Measurements from ENCODE around the gene RXRA. TPM values are rescaled to one million over a fixed set of nuclear protein-coding genes. Genes with fewer than 3 reads are reported as not detected.

The RXRA gene
- total RNA-seq, 1 experiment from 2014 or later = 39.1 TPM

GRCh38 chr9:134363450-134363849, 37.2 kb downstream of the RXRA start:
- no peak overlapping the region for H3K4me3 ChIP-seq
- no peaks in the 10 kb centered on the region for H3K27me3 ChIP-seq
- no peak for DNase-seq
- peaks cover 26% of the 10 kb centered on the region for H3K4me1 ChIP-seq
- no peaks in the 10 kb centered on the region for H3K36me3 ChIP-seq
- H3K9me3 ChIP-seq (replicated peaks) = no peaks in the 10 kb centered on the region
- H3K27ac ChIP-seq = no peak overlapping the region

GRCh38 chr9:134364391-134365114, 38.3 kb downstream of the RXRA start:
- H3K27ac ChIP-seq = no peak overlapping the region
- DNase-seq = no peak
- peaks cover 28% of the 10 kb centered on the region for H3K4me1 ChIP-seq
- H3K27me3 ChIP-seq = no peaks in the 10 kb centered on the region
- H3K4me3 ChIP-seq = no peak overlapping the region
- no peaks in the 10 kb centered on the region for H3K9me3 ChIP-seq (replicated peaks)
- no peaks in the 10 kb centered on the region for H3K36me3 ChIP-seq

GRCh38 chr9:134365115-134365596, 38.9 kb downstream of the RXRA start:
- Histone ChIP-seq H3K27ac (no peak overlapping the region), H3K9me3 (replicated peaks) (no peaks in the 10 kb centered on the region), H3K36me3 (no peaks in the 10 kb centered on the region), H3K4me1 (peaks cover 28% of the 10 kb centered on the region), H3K4me3 (no peak overlapping the region), H3K27me3 (no peaks in the 10 kb centered on the region)
- no peak for DNase-seq

GRCh38 chr9:134365791-134366222, 39.6 kb downstream of the RXRA start:
- peak; percentile 57 to 62 for DNase-seq
- H3K4me3 ChIP-seq = no peak overlapping the region

GRCh38 chr9:134366223-134367031, 40.2 kb downstream of the RXRA start:
- Histone ChIP-seq H3K4me3 (no peak overlapping the region), H3K36me3 (no peaks in the 10 kb centered on the region), H3K27ac (no peak overlapping the region), H3K4me1 (peaks cover 28% of the 10 kb centered on the region), H3K27me3 (no peaks in the 10 kb centered on the region), H3K9me3 (replicated peaks) (no peaks in the 10 kb centered on the region)
- DNase-seq = no peak

More at GRCh38 chr9:134365791-134366222, 39.6 kb downstream of the RXRA start:
- H3K27ac ChIP-seq = no peak overlapping the region
- H3K27me3 ChIP-seq = no peaks in the 10 kb centered on the region
- H3K9me3 ChIP-seq (replicated peaks) = no peaks in the 10 kb centered on the region
- H3K4me1 ChIP-seq = peaks cover 28% of the 10 kb centered on the region
- no peaks in the 10 kb centered on the region for H3K36me3 ChIP-seq

- H3K36me3 ChIP-seq = no peaks in the 10 kb centered on the region
Measured at GRCh38 chr9:134367061-134367460, 40.8 kb downstream of the RXRA start.

GRCh38 chr9:134367791-134368490, 41.7 kb downstream of the RXRA start:
- peak; percentile 77 to 78 for DNase-seq
- H3K9me3 ChIP-seq (replicated peaks) = no peaks in the 10 kb centered on the region
- H3K27ac ChIP-seq = no peak overlapping the region; the same call in 1 of the 2 replicates
- H3K36me3 ChIP-seq = no peaks in the 10 kb centered on the region
- peaks cover 28% of the 10 kb centered on the region for H3K4me1 ChIP-seq
- H3K4me3 ChIP-seq = no peak overlapping the region
- H3K27me3 ChIP-seq = no peaks in the 10 kb centered on the region

More at GRCh38 chr9:134367061-134367460, 40.8 kb downstream of the RXRA start:
- Histone ChIP-seq H3K4me1 (peaks cover 28% of the 10 kb centered on the region), H3K4me3 (no peak overlapping the region), H3K27ac (no peak overlapping the region), H3K9me3 (replicated peaks) (no peaks in the 10 kb centered on the region), H3K27me3 (no peaks in the 10 kb centered on the region)
- no peak for DNase-seq

- Histone ChIP-seq H3K4me1 (peaks cover 28% of the 10 kb centered on the region), H3K27ac (no peak overlapping the region; the same call in 1 of the 2 replicates), H3K9me3 (replicated peaks) (no peaks in the 10 kb centered on the region), H3K27me3 (no peaks in the 10 kb centered on the region), H3K36me3 (no peaks in the 10 kb centered on the region), H3K4me3 (no peak overlapping the region)
- no peak for DNase-seq
Measured at GRCh38 chr9:134368571-134368970, 42.3 kb downstream of the RXRA start.

- Histone ChIP-seq H3K9me3 (replicated peaks) (no peaks in the 10 kb centered on the region), H3K27me3 (no peaks in the 10 kb centered on the region), H3K36me3 (no peaks in the 10 kb centered on the region), H3K4me1 (peaks cover 28% of the 10 kb centered on the region), H3K4me3 (no peak overlapping the region), H3K27ac (no peak overlapping the region)
- DNase-seq = peak; percentile 25 to 31
Measured at GRCh38 chr9:134369416-134370212, 43.4 kb downstream of the RXRA start.

GRCh38 chr9:134370213-134370492, 43.9 kb downstream of the RXRA start:
- Histone ChIP-seq H3K9me3 (replicated peaks) (no peaks in the 10 kb centered on the region), H3K27me3 (no peaks in the 10 kb centered on the region), H3K27ac (no peak overlapping the region), H3K4me3 (no peak overlapping the region), H3K36me3 (no peaks in the 10 kb centered on the region), H3K4me1 (peaks cover 32% of the 10 kb centered on the region)
- DNase-seq = no peak

- H3K27ac ChIP-seq = no peak overlapping the region
- H3K4me1 ChIP-seq = peaks cover 32% of the 10 kb centered on the region
- H3K27me3 ChIP-seq = no peaks in the 10 kb centered on the region
- DNase-seq = no peak
- no peaks in the 10 kb centered on the region for H3K9me3 ChIP-seq (replicated peaks)
- no peaks in the 10 kb centered on the region for H3K36me3 ChIP-seq
- no peak overlapping the region for H3K4me3 ChIP-seq
Measured at GRCh38 chr9:134370638-134371037, 44.4 kb downstream of the RXRA start.

GRCh38 chr9:134371731-134372130, 45.5 kb downstream of the RXRA start:
- Histone ChIP-seq H3K4me1 (peaks cover 27% of the 10 kb centered on the region), H3K9me3 (replicated peaks) (no peaks in the 10 kb centered on the region), H3K36me3 (no peaks in the 10 kb centered on the region), H3K27ac (no peak overlapping the region), H3K27me3 (no peaks in the 10 kb centered on the region), H3K4me3 (no peak overlapping the region)
- no peak for DNase-seq

- Histone ChIP-seq H3K4me3 (no peak overlapping the region), H3K27me3 (no peaks in the 10 kb centered on the region), H3K9me3 (replicated peaks) (no peaks in the 10 kb centered on the region), H3K4me1 (peaks cover 19% of the 10 kb centered on the region), H3K36me3 (no peaks in the 10 kb centered on the region), H3K27ac (no peak overlapping the region)
- DNase-seq = no peak
Measured at GRCh38 chr9:134372581-134373267, 46.5 kb downstream of the RXRA start.

GRCh38 chr9:134373269-134373668, 47.0 kb downstream of the RXRA start:
- Histone ChIP-seq H3K27ac (no peak overlapping the region), H3K4me1 (peaks cover 14% of the 10 kb centered on the region)

More at GRCh38 chr9:134373269-134373668, 47.0 kb downstream of the RXRA start:
- DNase-seq = no peak
- H3K9me3 ChIP-seq (replicated peaks) = no peaks in the 10 kb centered on the region
- no peaks in the 10 kb centered on the region for H3K27me3 ChIP-seq
- no peaks in the 10 kb centered on the region for H3K36me3 ChIP-seq
- H3K4me3 ChIP-seq = no peak overlapping the region
